DOHH2 (cell line): Measurements from ENCODE around the gene MED12L.

ENCODE experiments used
- H3F3A ChIP-seq: fragments of 200-600 bp; sonication (generic), shearing (Covaris generic); 2 replicates; pipeline ENCODE4 v1.6.0; 2016; ENCODE audit warnings: antibody characterized with exemption, mild to moderate bottlenecking; ENCODE audit not compliant: control insufficient read depth, insufficient read depth
- H3K27ac ChIP-seq: fragments of 200-600 bp; sonication (generic); 2 replicates; pipeline ENCODE4 v1.5.1; 2014; ENCODE audit warnings: low read depth, mild to moderate bottlenecking, low read length, moderate library complexity
- H3K27me3 ChIP-seq: fragments of 200-600 bp; sonication (generic); 2 replicates; pipeline ENCODE4 v1.6.1; 2014; ENCODE audit warnings: mild to moderate bottlenecking, low read length, mixed read lengths; ENCODE audit not compliant: control insufficient read depth
- H3K36me3 ChIP-seq: fragments of 200-600 bp; sonication (generic); 2 replicates; pipeline ENCODE4 v1.6.1; 2014; ENCODE audit warnings: mild to moderate bottlenecking, low read length, moderate library complexity, mixed read lengths; ENCODE audit not compliant: control insufficient read depth
- H3K4me1 ChIP-seq: fragments of 200-600 bp; sonication (generic); 2 replicates; pipeline ENCODE4 v1.6.1; 2014; ENCODE audit warnings: mild to moderate bottlenecking, low read length, mixed read lengths; ENCODE audit not compliant: control insufficient read depth
- H3K4me2 ChIP-seq: fragments of 200-600 bp; sonication (generic); 2 replicates; pipeline ENCODE4 v1.6.0; 2014; ENCODE audit warnings: mild to moderate bottlenecking, low read length, moderate library complexity
- H3K4me3 ChIP-seq: fragments of 200-600 bp; sonication (generic); 2 replicates; pipeline ENCODE4 v1.5.1; 2014; ENCODE audit warnings: mild to moderate bottlenecking, low read length, mixed read lengths
- H3K79me2 ChIP-seq: fragments of 200-600 bp; sonication (generic); 2 replicates; pipeline ENCODE4 v1.6.1; 2014; ENCODE audit warnings: mild to moderate bottlenecking, low read length, mixed read lengths; ENCODE audit not compliant: control insufficient read depth
- H3K9me2 ChIP-seq: fragments of 200-600 bp; sonication (generic); replicated peaks from 2 replicates; pipeline ENCODE4 v1.6.1; 2014; ENCODE audit warnings: mild to moderate bottlenecking, low read length, mixed read lengths; ENCODE audit not compliant: control insufficient read depth
- H3K9me3 ChIP-seq: fragments of 200-600 bp; sonication (generic); 2 replicates; pipeline ENCODE4 v1.6.1; 2014; ENCODE audit warnings: antibody characterized with exemption, low read length, mixed read lengths; ENCODE audit not compliant: control insufficient read depth, insufficient read depth
- H4K20me1 ChIP-seq: fragments of 200-600 bp; sonication (generic); 2 replicates; pipeline ENCODE4 v1.6.0; 2014; ENCODE audit warnings: low read depth, mild to moderate bottlenecking, antibody characterized with exemption, low read length, moderate library complexity; ENCODE audit not compliant: control insufficient read depth, insufficient read depth
- EZH2phosphoT487 ChIP-seq: fragments of 200-600 bp; sonication (generic); IDR thresholded peaks from 2 replicates; pipeline ENCODE4 v1.6.1; 2017; ENCODE audit warnings: borderline replicate concordance, mild to moderate bottlenecking, antibody characterized with exemption, low read length, moderate library complexity, mixed read lengths
- TF ChIP-seq, protein P1 (sequence below): fragments of 200-600 bp; sonication (generic); IDR thresholded peaks from one replicate; pipeline ENCODE4 v1.5.1; 2014; ENCODE audit warnings: antibody characterized with exemption, mild to moderate bottlenecking, low read depth, low read length; ENCODE audit not compliant: poor library complexity, severe bottlenecking

MED12L gene

GRCh38 chr3:151248772-151249337 is 163.4 kb downstream of the MED12L start:
- no peaks in the 10 kb centered on the region for H3K36me3 ChIP-seq
- H3K9me2 ChIP-seq: no peaks in the 10 kb centered on the region
- no peaks in the 10 kb centered on the region for H4K20me1 ChIP-seq
- no peaks in the 10 kb centered on the region for H3K79me2 ChIP-seq
- no peak overlapping the region for H3K4me2 ChIP-seq
- H3K27me3 ChIP-seq: no peaks in the 10 kb centered on the region
- no peaks in the 10 kb centered on the region for H3F3A ChIP-seq
- H3K9me3 ChIP-seq: no peaks in the 10 kb centered on the region
- TF ChIP-seq EZH2phosphoT487: no peak
- TF ChIP-seq, protein P1, sequence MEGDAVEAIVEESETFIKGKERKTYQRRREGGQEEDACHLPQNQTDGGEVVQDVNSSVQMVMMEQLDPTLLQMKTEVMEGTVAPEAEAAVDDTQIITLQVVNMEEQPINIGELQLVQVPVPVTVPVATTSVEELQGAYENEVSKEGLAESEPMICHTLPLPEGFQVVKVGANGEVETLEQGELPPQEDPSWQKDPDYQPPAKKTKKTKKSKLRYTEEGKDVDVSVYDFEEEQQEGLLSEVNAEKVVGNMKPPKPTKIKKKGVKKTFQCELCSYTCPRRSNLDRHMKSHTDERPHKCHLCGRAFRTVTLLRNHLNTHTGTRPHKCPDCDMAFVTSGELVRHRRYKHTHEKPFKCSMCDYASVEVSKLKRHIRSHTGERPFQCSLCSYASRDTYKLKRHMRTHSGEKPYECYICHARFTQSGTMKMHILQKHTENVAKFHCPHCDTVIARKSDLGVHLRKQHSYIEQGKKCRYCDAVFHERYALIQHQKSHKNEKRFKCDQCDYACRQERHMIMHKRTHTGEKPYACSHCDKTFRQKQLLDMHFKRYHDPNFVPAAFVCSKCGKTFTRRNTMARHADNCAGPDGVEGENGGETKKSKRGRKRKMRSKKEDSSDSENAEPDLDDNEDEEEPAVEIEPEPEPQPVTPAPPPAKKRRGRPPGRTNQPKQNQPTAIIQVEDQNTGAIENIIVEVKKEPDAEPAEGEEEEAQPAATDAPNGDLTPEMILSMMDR: no peak
- H3K27ac ChIP-seq: no peak overlapping the region
- no peaks in the 10 kb centered on the region for H3K4me1 ChIP-seq
- no peak overlapping the region for H3K4me3 ChIP-seq

DNA sequence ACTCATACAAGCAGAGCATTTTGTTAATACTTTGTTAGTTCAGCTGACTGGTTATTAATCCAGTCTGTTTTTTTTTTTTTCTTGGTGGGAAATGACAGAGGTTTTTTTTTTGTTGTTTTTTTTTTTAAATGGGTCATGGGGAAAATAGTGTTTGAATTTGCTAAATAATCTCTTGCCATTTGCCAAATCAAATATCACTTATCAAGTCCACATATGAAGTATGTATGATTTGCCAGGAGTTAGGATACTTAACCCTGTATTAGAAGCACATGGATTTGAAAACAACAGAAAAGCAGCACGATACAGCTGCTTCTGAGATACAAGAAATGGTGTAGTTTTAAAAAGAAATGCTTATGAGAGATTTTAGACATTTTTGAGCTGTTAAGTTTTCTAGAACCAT is 171.3 kb downstream of the MED12L start:
- Histone ChIP-seq H3K27me3 (no peaks in the 10 kb centered on the region), H3K36me3 (no peaks in the 10 kb centered on the region), H3K9me2 (no peaks in the 10 kb centered on the region), H3K27ac (no peak overlapping the region), H3K79me2 (no peaks in the 10 kb centered on the region), H3K4me1 (no peaks in the 10 kb centered on the region), H4K20me1 (no peaks in the 10 kb centered on the region), H3K4me3 (no peak overlapping the region), H3K9me3 (no peaks in the 10 kb centered on the region), H3K4me2 (no peak overlapping the region), H3F3A (no peaks in the 10 kb centered on the region)
- no peak for TF ChIP-seq EZH2phosphoT487
- TF ChIP-seq, protein P1: no peak

DNA sequence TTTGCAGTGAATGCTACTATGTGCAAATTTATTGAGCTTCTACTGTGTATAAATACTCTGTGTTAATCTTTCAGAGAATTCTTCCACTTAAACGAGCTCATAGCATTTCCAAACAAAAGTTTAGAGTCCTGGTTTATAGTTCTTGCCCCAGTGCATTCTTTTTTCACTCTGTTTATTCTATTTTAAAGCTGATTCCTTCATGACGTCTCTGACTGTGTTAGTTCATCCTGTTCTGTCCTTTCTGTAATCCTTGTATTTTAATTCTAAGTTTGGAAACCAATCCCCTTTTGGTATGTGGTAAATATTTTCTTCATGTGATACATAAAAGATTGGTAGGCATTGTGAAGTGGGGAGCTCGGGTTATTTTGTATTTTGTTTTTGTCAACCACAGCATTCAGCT is 174.2 kb downstream of the MED12L start:
- Histone ChIP-seq H3K4me3 (no peak overlapping the region), H3K36me3 (no peaks in the 10 kb centered on the region), H4K20me1 (no peaks in the 10 kb centered on the region), H3K9me2 (no peaks in the 10 kb centered on the region), H3F3A (no peaks in the 10 kb centered on the region), H3K4me2 (no peak overlapping the region), H3K4me1 (no peaks in the 10 kb centered on the region), H3K9me3 (no peaks in the 10 kb centered on the region), H3K27me3 (no peaks in the 10 kb centered on the region), H3K27ac (no peak overlapping the region), H3K79me2 (no peaks in the 10 kb centered on the region)
- TF ChIP-seq, protein P1: no peak
- TF ChIP-seq EZH2phosphoT487: no peak
